ENCODE data around the gene MACROD2. TPM values are rescaled to one million over a fixed set of nuclear protein-coding genes. Genes with fewer than 3 reads are reported as not detected.

MACROD2 gene
- total and polyA plus RNA-seq, 4 donors: 0.66 to 10.5 (median 3.3) TPM

- Histone ChIP-seq H3K4me1 (ENCODE audit: control insufficient read depth in 4 of 4, insufficient read depth in 4 of 4, low read length in 3 of 4) (no peaks in the 10 kb centered on the region), H3K9me3 (ENCODE audit: control insufficient read depth in 4 of 4, low read length in 3 of 4) (peaks cover 0 to 3% (median 2%) of the 10 kb centered on the region in 4 donors), H3K27me3 (ENCODE audit: control insufficient read depth in 4 of 4, insufficient read depth in 4 of 4, low read length in 3 of 4) (no peaks in the 10 kb centered on the region), H3K9ac (ENCODE audit: low read depth in 1 of 2, low read length in 2 of 2) (no peak overlapping the region), H3K36me3 (ENCODE audit: control insufficient read depth in 4 of 4, insufficient read depth in 3 of 4, low read depth in 1 of 4, low read length in 3 of 4) (no peaks in the 10 kb centered on the region), H3K27ac (ENCODE audit: low read depth in 1 of 2, low read length in 2 of 2) (no peak overlapping the region), H3K4me3 (ENCODE audit: low read depth in 1 of 3, low read length in 3 of 3) (no peak overlapping the region)
- WGBS: 90% methylated on average over 1 of the region's 1 CpG
- no peak for TF ChIP-seq CTCF (IDR thresholded peaks at IDR 0.05; ENCODE audit: low read depth, low read length, missing input control)
- no peak for TF ChIP-seq HNF4G (IDR thresholded peaks at IDR 0.05)
- no peak for TF ChIP-seq GABPA (IDR thresholded peaks at IDR 0.05 in 1 of 2, conservative IDR thresholded peaks at IDR 0.05 in 1 of 2)
- TF ChIP-seq FOXA1 (IDR thresholded peaks at IDR 0.05): no peak
- no peak for TF ChIP-seq RAD21 (IDR thresholded peaks at IDR 0.05)
- no peak for TF ChIP-seq FOXA2 (IDR thresholded peaks at IDR 0.05)
- TF ChIP-seq JUND (IDR thresholded peaks at IDR 0.05): no peak
- TF ChIP-seq RXRA (IDR thresholded peaks at IDR 0.05): no peak
- TF ChIP-seq HNF4A (conservative IDR thresholded peaks at IDR 0.05): no peak
- no peak for TF ChIP-seq REST (IDR thresholded peaks at IDR 0.05)
- TF ChIP-seq NR2F2 (IDR thresholded peaks at IDR 0.05): no peak
- TF ChIP-seq SP1 (IDR thresholded peaks at IDR 0.05): no peak
- TF ChIP-seq ZBTB33 (IDR thresholded peaks at IDR 0.05): no peak
- no peak for TF ChIP-seq TAF1 (conservative IDR thresholded peaks at IDR 0.05)
- TF ChIP-seq, protein P1, sequence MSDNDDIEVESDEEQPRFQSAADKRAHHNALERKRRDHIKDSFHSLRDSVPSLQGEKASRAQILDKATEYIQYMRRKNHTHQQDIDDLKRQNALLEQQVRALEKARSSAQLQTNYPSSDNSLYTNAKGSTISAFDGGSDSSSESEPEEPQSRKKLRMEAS (IDR thresholded peaks at IDR 0.05): no peak
- TF ChIP-seq, protein P2, sequence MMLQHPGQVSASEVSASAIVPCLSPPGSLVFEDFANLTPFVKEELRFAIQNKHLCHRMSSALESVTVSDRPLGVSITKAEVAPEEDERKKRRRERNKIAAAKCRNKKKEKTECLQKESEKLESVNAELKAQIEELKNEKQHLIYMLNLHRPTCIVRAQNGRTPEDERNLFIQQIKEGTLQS (IDR thresholded peaks at IDR 0.05): no peak
- TF ChIP-seq YY1 (IDR thresholded peaks at IDR 0.05): no peak
- no peak for TF ChIP-seq EGR1 (IDR thresholded peaks at IDR 0.05; ENCODE audit: low read depth in 2 of 2)
- no peak for DNase-seq (ENCODE audit: low spot score)
Measured at GRCh38 chr20:16072220-16072619, 2076.9 kb downstream of the MACROD2 start.

Data from liver (tissue), 9 donors.